RWPE2 (cell line): ENCODE data around the gene NEDD4L.
A peak's percentile ranks its signal among the peaks of the same experiment; 100 is the strongest.

ENCODE experiments used
- ATAC-seq: fragments of 200-7000 bp; cut with Tn5 transposase; 3 replicates; pipeline ENCODE4 v1.9.1; 2021; ENCODE audit warnings: low read depth
- DNase-seq: peaks from one replicate; pipeline ENCODE4 v3.0.0-alpha.2; 2020; ENCODE audit warnings: low spot score
- H3K27ac ChIP-seq: fragments of 450-650 bp; 2 replicates; pipeline ENCODE4 v1.5.1; 2017; ENCODE audit warnings: mild to moderate bottlenecking; ENCODE audit not compliant: poor library complexity, severe bottlenecking
- H3K27me3 ChIP-seq: fragments of 250-450 bp; sonication (Bioruptor Pico); 2 replicates; pipeline ENCODE4 v1.5.1; 2021; ENCODE audit warnings: mild to moderate bottlenecking, moderate library complexity; ENCODE audit not compliant: insufficient read depth, poor library complexity, severe bottlenecking
- H3K36me3 ChIP-seq: fragments of 250-450 bp; sonication (Bioruptor Pico); 2 replicates; pipeline ENCODE4 v1.5.1; 2020; ENCODE audit warnings: low read depth, mild to moderate bottlenecking, moderate library complexity
- H3K4me1 ChIP-seq: fragments of 250-450 bp; sonication (Bioruptor Pico); 2 replicates; pipeline ENCODE4 v1.5.1; 2021; ENCODE audit warnings: mild to moderate bottlenecking, moderate library complexity; ENCODE audit not compliant: insufficient read depth, poor library complexity, severe bottlenecking
- H3K4me3 ChIP-seq: fragments of 250-450 bp; sonication (Bioruptor Pico); 2 replicates; pipeline ENCODE4 v1.5.1; 2021; ENCODE audit warnings: mild to moderate bottlenecking, moderate library complexity; ENCODE audit not compliant: severe bottlenecking
- H3K9me3 ChIP-seq: fragments of 250-450 bp; sonication (Bioruptor Pico); 2 replicates; pipeline ENCODE4 v1.5.1; 2021; ENCODE audit warnings: mild to moderate bottlenecking, moderate library complexity; ENCODE audit not compliant: severe bottlenecking
- TF ChIP-seq, protein P1 (sequence below): fragments of 450-650 bp; IDR thresholded peaks from one replicate; pipeline ENCODE4 v1.5.1; 2017; ENCODE audit warnings: mild to moderate bottlenecking, moderate library complexity; ENCODE audit not compliant: poor library complexity, severe bottlenecking

NEDD4L gene

DNA sequence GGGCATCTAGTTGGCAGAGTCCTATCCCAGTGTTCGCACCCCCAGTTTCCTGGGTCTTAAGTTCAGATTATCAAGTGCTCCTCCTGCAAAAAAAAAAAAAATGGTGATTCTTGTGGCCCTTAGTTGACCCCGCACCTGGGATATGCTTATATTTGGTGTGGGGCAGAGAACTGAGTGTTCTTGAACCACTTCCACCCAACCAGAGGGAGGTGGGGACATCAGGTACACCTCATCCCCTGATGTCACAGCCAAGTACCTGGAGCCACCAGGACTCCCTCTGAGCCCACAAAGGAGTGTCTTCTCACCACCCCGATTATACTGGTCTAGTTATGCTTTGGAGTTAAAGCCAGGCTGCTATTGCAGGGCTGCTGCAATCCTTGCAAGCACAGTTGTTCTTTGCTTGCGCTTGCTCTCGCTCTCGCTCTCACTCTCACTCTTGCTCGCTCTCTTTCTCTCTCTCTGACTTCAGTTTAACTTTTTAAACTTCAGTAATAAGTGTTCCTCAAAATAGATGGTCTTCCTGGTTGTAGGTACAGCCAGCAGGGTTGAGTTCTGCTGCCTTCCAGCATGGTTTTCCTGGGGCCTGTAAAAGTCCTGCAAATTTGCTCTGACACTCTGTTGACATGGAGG, 265.7 kb downstream of the NEDD4L start:
- H3K27ac ChIP-seq = peak overlapping the region; percentile 89
- peaks cover 8% of the 10 kb centered on the region; the same call in 1 of the 2 replicates for H3K36me3 ChIP-seq
- no peak; the same call in 2 of the 3 replicates for ATAC-seq
- H3K4me1 ChIP-seq = peaks cover 40% of the 10 kb centered on the region
- no peak overlapping the region for H3K4me3 ChIP-seq
- no peak for DNase-seq
- H3K9me3 ChIP-seq = peaks cover 9% of the 10 kb centered on the region
- no peaks in the 10 kb centered on the region for H3K27me3 ChIP-seq
- TF ChIP-seq, protein P1, sequence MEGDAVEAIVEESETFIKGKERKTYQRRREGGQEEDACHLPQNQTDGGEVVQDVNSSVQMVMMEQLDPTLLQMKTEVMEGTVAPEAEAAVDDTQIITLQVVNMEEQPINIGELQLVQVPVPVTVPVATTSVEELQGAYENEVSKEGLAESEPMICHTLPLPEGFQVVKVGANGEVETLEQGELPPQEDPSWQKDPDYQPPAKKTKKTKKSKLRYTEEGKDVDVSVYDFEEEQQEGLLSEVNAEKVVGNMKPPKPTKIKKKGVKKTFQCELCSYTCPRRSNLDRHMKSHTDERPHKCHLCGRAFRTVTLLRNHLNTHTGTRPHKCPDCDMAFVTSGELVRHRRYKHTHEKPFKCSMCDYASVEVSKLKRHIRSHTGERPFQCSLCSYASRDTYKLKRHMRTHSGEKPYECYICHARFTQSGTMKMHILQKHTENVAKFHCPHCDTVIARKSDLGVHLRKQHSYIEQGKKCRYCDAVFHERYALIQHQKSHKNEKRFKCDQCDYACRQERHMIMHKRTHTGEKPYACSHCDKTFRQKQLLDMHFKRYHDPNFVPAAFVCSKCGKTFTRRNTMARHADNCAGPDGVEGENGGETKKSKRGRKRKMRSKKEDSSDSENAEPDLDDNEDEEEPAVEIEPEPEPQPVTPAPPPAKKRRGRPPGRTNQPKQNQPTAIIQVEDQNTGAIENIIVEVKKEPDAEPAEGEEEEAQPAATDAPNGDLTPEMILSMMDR = no peak

DNA sequence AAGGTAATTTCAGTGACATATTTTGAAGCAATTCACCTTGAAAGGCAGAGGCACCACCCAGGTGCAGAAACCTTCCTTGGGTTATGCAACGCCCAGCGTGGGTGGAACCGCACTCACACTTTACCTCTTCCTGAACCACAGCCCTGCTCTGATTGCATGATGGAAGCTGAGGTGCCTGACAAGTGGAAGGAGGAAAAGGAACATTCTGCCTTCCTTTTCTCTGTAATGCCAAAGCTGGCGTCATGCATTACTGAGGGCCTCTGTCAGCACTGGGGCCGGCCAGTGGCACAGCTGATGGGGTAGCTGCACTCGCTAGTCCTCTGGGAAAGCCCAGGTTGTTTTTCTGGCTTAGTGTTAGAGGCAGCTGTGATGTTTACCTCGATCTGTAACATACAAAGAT, 266.5 kb downstream of the NEDD4L start:
- H3K27ac ChIP-seq = peak overlapping the region; percentile 89
- no peak overlapping the region for H3K4me3 ChIP-seq
- peaks cover 6% of the 10 kb centered on the region; the same call in 1 of the 2 replicates for H3K36me3 ChIP-seq
- peak; percentile 78 for DNase-seq
- ATAC-seq = peak; percentile 84
- TF ChIP-seq, protein P1 = no peak
- no peaks in the 10 kb centered on the region for H3K27me3 ChIP-seq
- peaks cover 48% of the 10 kb centered on the region for H3K4me1 ChIP-seq
- peaks cover 6% of the 10 kb centered on the region for H3K9me3 ChIP-seq

DNA sequence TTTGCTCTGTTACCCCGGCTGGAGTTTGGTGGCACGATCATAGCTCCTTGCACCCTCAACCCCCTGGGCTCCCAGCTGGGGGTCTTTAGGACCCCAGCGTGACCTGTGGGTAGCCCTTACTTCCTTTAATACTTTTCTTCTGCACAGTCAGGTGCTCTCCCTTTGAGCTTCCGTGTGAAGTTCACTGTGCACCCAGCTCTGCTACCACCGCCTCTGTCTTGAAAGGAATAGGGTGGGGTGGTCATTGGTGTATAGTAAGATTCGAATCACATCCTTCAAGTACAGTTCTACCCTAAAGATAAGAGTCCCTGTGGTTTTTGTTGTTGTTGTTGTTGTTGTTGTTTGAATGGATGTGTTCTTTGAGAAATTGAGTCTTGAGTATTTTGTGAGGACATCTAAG, 267.4 kb downstream of the NEDD4L start:
- TF ChIP-seq, protein P1 = no peak
- DNase-seq = no peak
- Histone ChIP-seq H3K4me1 (peaks cover 55% of the 10 kb centered on the region), H3K4me3 (no peak overlapping the region), H3K27me3 (no peaks in the 10 kb centered on the region), H3K9me3 (no peaks in the 10 kb centered on the region), H3K36me3 (peaks cover 3% of the 10 kb centered on the region; the same call in 1 of the 2 replicates), H3K27ac (peak overlapping the region; percentile 89)
- no peak for ATAC-seq

DNA sequence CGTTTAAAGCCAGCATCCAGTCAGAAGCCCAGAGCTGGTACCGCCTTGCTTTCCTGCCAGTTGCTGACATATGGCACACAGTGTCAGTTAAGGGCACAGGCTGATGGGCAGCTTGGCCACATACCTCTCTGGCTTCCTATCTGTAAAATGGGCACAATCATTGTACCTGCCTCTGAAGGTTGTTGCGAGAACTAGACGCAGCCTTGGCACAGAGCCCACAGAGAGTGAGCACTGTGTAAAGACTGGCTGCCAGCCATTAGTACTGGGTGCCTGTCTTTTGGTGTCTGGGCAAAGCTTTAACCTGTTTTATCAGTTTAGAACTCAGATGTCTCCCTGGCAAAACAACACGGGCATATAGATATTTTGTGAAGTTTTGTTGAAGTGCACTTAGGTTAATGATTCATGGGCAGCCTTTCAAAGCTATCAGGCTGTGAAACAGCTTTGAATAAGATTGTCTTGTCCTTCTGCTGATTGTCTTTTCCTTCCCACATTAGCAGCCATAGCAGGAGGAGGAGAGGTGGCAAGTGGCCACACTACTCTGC, 269.5 kb downstream of the NEDD4L start:
- no peaks in the 10 kb centered on the region for H3K27me3 ChIP-seq
- ATAC-seq (no peak), DNase-seq (no peak)
- TF ChIP-seq, protein P1 = no peak
- H3K4me1 ChIP-seq = peaks cover 53% of the 10 kb centered on the region
- H3K4me3 ChIP-seq = no peak overlapping the region
- peaks cover 9% of the 10 kb centered on the region for H3K36me3 ChIP-seq
- H3K9me3 ChIP-seq = no peaks in the 10 kb centered on the region
- H3K27ac ChIP-seq = peak overlapping the region; percentile 89

DNA sequence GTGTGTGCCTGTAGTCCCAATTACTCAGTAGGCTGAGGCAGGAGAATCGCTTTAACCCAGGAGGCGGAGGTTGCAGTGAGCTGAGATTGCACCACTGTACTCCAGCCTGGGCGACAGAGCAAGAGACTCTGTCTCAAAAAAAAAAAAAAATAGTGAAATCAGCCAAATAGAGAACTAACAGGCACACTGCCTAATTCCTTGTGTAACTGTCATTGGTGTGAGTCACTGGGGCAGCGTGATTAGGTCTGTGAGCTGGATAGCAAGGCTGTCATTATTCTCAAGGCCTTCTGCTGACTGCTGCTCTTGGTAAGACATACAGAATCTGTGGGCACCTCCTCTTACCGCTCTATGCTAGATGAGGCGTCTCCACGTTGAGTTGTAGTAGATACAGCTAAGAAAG, 270.3 kb downstream of the NEDD4L start:
- Histone ChIP-seq H3K27me3 (no peaks in the 10 kb centered on the region), H3K36me3 (peaks cover 9% of the 10 kb centered on the region), H3K4me1 (peaks cover 50% of the 10 kb centered on the region), H3K4me3 (no peak overlapping the region), H3K9me3 (no peaks in the 10 kb centered on the region), H3K27ac (peak overlapping the region; percentile 89)
- TF ChIP-seq, protein P1 = no peak
- DNase-seq (no peak), ATAC-seq (peak; percentile 65)
